Measurements from ENCODE around the gene AFF3.

- no peak for TF ChIP-seq CTCF (IDR thresholded peaks at IDR 0.05; ENCODE audit: low read depth, low read length)
- TF ChIP-seq EZH2phosphoT487 (IDR thresholded peaks at IDR 0.05; ENCODE audit: low read depth) = no peak
These were observed 31.6 kb upstream of the AFF3 start for GRCh38 chr2:100174026-100174431.
